Measurements from ENCODE around the gene MPO.

The MPO gene

GRCh38 chr17:58267347-58268324 is 13.1 kb downstream of the MPO start:
- TF ChIP-seq ZFX (IDR thresholded peaks at IDR 0.05), result no peak
- TF ChIP-seq CTCF (conservative IDR thresholded peaks at IDR 0.05), result no peak

GRCh38 chr17:58265902-58266875 is 14.5 kb downstream of the MPO start:
- H3K27ac ChIP-seq, result no peak overlapping the region
- no peak for TF ChIP-seq CTCF (conservative IDR thresholded peaks at IDR 0.05)
- no peak for TF ChIP-seq ZFX (IDR thresholded peaks at IDR 0.05)

More at GRCh38 chr17:58267347-58268324, 13.1 kb downstream of the MPO start:
- no peak overlapping the region for H3K27ac ChIP-seq

- TF ChIP-seq CTCF (conservative IDR thresholded peaks at IDR 0.05) (no peak), ZFX (IDR thresholded peaks at IDR 0.05) (no peak)
- H3K27ac ChIP-seq, result no peak overlapping the region
Measured at GRCh38 chr17:58265271-58265670, 15.5 kb downstream of the MPO start.

- H3K27ac ChIP-seq, result no peak overlapping the region
- TF ChIP-seq ZFX (IDR thresholded peaks at IDR 0.05) (no peak), CTCF (conservative IDR thresholded peaks at IDR 0.05) (no peak)
Measured at GRCh38 chr17:58264407-58265103, 16.2 kb downstream of the MPO start.

GRCh38 chr17:58263773-58264172 is 17.0 kb downstream of the MPO start:
- no peak for TF ChIP-seq CTCF (conservative IDR thresholded peaks at IDR 0.05)
- no peak for TF ChIP-seq ZFX (IDR thresholded peaks at IDR 0.05)
- no peak overlapping the region for H3K27ac ChIP-seq

- no peak overlapping the region for H3K27ac ChIP-seq
- TF ChIP-seq ZFX (IDR thresholded peaks at IDR 0.05) (no peak), CTCF (conservative IDR thresholded peaks at IDR 0.05) (no peak)
Measured at GRCh38 chr17:58262149-58262548, 18.6 kb downstream of the MPO start.

Data from C4-2B (cell line).